ENCODE measurements around the gene PRKCZ.

GRCh38 chr1:2201062-2201461 lies 150.9 kb downstream of the PRKCZ start:
- no peak for TF ChIP-seq CTCF (IDR thresholded peaks at IDR 0.05)
- no peak for TF ChIP-seq EP300 (IDR thresholded peaks at IDR 0.05)
- no peak for TF ChIP-seq POLR2A (IDR thresholded peaks at IDR 0.05)
